Measurements from ENCODE around the gene RSBN1L.

The RSBN1L gene

DNA sequence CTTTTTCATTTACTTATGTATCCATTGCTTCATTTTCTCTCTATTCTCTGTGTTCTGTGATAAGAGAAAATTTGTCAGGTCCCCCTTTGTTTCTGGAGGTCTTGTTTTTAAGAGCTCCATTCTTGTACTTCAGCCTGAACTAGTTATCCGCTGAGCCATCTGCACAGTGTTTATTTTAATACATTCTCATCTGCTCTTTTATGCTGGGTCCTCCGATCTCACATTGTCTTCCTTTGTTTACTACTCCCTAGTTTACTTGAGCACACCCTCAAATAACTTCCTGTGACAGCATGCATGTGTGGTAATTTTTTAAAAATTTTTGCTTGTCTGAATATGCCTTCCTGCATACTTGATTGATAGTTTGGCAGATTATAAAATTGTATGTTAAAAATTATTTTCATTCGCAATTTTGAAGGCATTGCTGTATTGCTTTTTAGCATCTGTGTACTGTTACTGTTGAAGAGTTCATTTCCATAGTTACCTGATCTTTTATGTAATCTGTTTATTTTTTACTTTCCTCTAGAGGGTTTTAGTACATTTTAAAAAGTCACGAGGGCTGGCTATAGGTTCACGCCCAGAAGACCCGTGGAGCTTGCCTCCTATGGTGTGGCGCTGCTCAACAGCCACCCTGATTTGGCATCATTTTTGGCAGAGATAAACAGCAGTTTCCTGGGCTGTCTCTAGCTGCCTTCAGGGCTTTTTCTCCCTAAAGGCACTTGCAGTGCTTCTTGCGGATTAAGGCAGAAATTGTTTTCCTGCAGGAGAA lies 31.9 kb downstream of the RSBN1L start:
- H3K27ac Mint-ChIP-seq: peak overlapping the region; percentile 62
- intact Hi-C loops (cut with micrococcal nuclease): no loop called here
- H3K27me3 Mint-ChIP-seq: no peaks in the 10 kb centered on the region
- H3K36me3 Mint-ChIP-seq (ENCODE audit: low read depth): peaks cover 12% of the 10 kb centered on the region
- no peaks in the 10 kb centered on the region for H3K9me3 Mint-ChIP-seq
- H3K4me3 Mint-ChIP-seq: no peak overlapping the region
- peaks cover 62% of the 10 kb centered on the region for H3K4me1 Mint-ChIP-seq (ENCODE audit: low read depth)

DNA sequence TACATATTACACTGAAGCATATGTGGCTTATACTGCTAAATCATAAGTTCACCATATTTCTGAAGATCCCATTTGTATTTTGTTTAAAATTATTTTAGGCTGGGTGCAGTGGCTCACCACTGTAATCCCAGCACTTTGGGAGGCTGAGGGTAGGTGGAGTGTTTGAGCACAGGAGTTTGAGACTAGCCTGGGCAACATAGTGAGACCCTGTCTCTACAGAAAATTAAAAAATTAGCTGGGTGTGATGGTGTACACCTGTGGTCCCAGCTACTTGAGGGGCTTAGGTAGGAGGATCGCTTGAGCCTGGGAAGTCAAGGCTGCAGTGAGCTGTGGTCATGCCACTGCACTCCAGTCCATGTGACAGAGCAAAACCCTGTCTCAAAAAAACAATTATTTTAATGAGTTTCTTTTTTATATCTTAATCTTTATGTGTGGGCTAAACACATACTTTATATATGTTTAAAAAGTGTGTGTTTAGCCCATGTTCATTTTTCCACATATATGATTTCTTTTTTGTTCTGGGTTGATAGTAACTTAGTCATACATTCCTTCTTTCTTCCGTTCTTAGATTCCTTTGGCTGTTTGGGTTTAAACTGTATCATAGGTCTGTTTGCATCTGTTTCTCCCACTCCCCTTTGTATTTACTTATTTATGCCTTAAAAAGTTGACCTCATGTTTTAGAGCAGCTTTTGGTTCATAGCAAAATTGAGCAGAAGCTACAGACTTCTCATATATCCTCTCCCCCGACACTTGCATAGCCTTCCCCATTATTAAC lies 33.5 kb downstream of the RSBN1L start:
- Mint-ChIP-seq H3K4me3 (no peak overlapping the region), H3K4me1 (ENCODE audit: low read depth) (peaks cover 62% of the 10 kb centered on the region), H3K9me3 (no peaks in the 10 kb centered on the region), H3K36me3 (ENCODE audit: low read depth) (peaks cover 12% of the 10 kb centered on the region), H3K27me3 (no peaks in the 10 kb centered on the region), H3K27ac (peak overlapping the region; percentile 18)
- intact Hi-C loops (cut with micrococcal nuclease): no loop called here

DNA sequence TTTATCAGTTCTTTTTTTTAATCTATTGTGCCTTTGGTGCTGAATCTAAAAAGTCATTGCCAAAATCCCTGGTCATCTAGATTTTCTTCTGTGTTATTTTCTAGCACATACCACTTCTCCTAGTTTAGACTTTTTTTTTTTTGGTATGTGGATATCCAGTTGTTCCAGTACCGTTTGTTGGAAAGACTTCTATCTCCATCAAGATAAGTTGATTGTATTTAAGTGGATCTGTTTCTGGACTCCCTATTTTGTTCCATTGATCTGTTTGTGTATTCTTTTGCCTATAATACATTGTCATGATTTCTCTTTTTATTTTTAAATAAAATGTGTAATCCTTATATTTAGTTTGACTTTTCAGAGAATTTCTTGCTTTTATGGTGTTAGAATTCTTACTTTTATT lies 35.5 kb downstream of the RSBN1L start:
- intact Hi-C loops (cut with micrococcal nuclease): no loop called here
- H3K27ac Mint-ChIP-seq: no peak overlapping the region
- peaks cover 50% of the 10 kb centered on the region for H3K4me1 Mint-ChIP-seq (ENCODE audit: low read depth)
- peaks cover 14% of the 10 kb centered on the region for H3K36me3 Mint-ChIP-seq (ENCODE audit: low read depth)
- no peaks in the 10 kb centered on the region for H3K27me3 Mint-ChIP-seq
- H3K9me3 Mint-ChIP-seq: no peaks in the 10 kb centered on the region
- no peak overlapping the region for H3K4me3 Mint-ChIP-seq

- intact Hi-C loops (cut with micrococcal nuclease): no loop called here
- no peaks in the 10 kb centered on the region for H3K27me3 Mint-ChIP-seq
- H3K27ac Mint-ChIP-seq: no peak overlapping the region
- H3K4me3 Mint-ChIP-seq: no peak overlapping the region
- H3K9me3 Mint-ChIP-seq: no peaks in the 10 kb centered on the region
- H3K4me1 Mint-ChIP-seq (ENCODE audit: low read depth): peaks cover 21% of the 10 kb centered on the region
- peaks cover 42% of the 10 kb centered on the region for H3K36me3 Mint-ChIP-seq (ENCODE audit: low read depth)
Measured at GRCh38 chr7:77734659-77735421, 38.6 kb downstream of the RSBN1L start.

GRCh38 chr7:77735457-77735856 lies 39.2 kb downstream of the RSBN1L start:
- intact Hi-C loops (cut with micrococcal nuclease): no loop called here
- no peaks in the 10 kb centered on the region for H3K27me3 Mint-ChIP-seq
- no peak overlapping the region for H3K27ac Mint-ChIP-seq

GRCh38 chr7:77736991-77737390 lies 40.7 kb downstream of the RSBN1L start:
- H3K9me3 Mint-ChIP-seq: no peaks in the 10 kb centered on the region
- H3K4me3 Mint-ChIP-seq: no peak overlapping the region
- peaks cover 53% of the 10 kb centered on the region for H3K36me3 Mint-ChIP-seq (ENCODE audit: low read depth)
- H3K27me3 Mint-ChIP-seq: no peaks in the 10 kb centered on the region
- H3K27ac Mint-ChIP-seq: no peak overlapping the region
- intact Hi-C loops (cut with micrococcal nuclease): no loop called here
- H3K4me1 Mint-ChIP-seq (ENCODE audit: low read depth): peaks cover 5% of the 10 kb centered on the region

More at GRCh38 chr7:77735457-77735856, 39.2 kb downstream of the RSBN1L start:
- no peaks in the 10 kb centered on the region for H3K9me3 Mint-ChIP-seq
- H3K4me3 Mint-ChIP-seq: no peak overlapping the region
- peaks cover 15% of the 10 kb centered on the region for H3K4me1 Mint-ChIP-seq (ENCODE audit: low read depth)
- peaks cover 46% of the 10 kb centered on the region for H3K36me3 Mint-ChIP-seq (ENCODE audit: low read depth)

DNA sequence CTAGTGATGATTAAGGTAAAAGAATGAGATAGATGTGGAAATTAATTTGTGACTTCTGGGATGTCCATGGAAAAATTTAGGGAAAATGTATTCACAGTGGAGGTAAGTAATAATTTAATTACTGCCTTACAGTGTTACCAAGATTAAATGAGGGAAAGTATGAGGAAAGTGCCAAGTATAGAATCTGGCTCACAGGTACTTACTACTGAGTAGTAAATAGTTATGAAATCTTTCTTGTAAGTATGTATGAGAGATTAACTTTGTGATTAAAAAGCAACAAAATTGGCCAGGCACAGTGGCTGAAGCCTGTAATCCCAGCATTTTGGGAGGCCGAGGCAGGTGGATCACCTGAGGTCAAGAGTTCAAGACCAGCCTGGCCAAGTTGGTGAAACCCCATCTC lies 42.1 kb downstream of the RSBN1L start:
- Mint-ChIP-seq H3K36me3 (ENCODE audit: low read depth) (peaks cover 58% of the 10 kb centered on the region), H3K27ac (no peak overlapping the region), H3K9me3 (no peaks in the 10 kb centered on the region), H3K4me1 (ENCODE audit: low read depth) (peaks cover 11% of the 10 kb centered on the region), H3K4me3 (no peak overlapping the region), H3K27me3 (no peaks in the 10 kb centered on the region)
- intact Hi-C loops (cut with micrococcal nuclease): no loop called here

- H3K27ac Mint-ChIP-seq: no peak overlapping the region
- peaks cover 16% of the 10 kb centered on the region for H3K4me1 Mint-ChIP-seq (ENCODE audit: low read depth)
- no peaks in the 10 kb centered on the region for H3K27me3 Mint-ChIP-seq
- no peaks in the 10 kb centered on the region for H3K9me3 Mint-ChIP-seq
- no peak overlapping the region for H3K4me3 Mint-ChIP-seq
- H3K36me3 Mint-ChIP-seq (ENCODE audit: low read depth): peaks cover 58% of the 10 kb centered on the region
- intact Hi-C loops (cut with micrococcal nuclease): no loop called here
Measured at GRCh38 chr7:77738871-77739270, 42.6 kb downstream of the RSBN1L start.

GRCh38 chr7:77740257-77740656 lies 44.0 kb downstream of the RSBN1L start:
- peaks cover 58% of the 10 kb centered on the region for H3K36me3 Mint-ChIP-seq (ENCODE audit: low read depth)
- peaks cover 12% of the 10 kb centered on the region for H3K4me1 Mint-ChIP-seq (ENCODE audit: low read depth)
- no peaks in the 10 kb centered on the region for H3K27me3 Mint-ChIP-seq
- no peak overlapping the region for H3K4me3 Mint-ChIP-seq
- intact Hi-C loops (cut with micrococcal nuclease): no loop called here
- no peaks in the 10 kb centered on the region for H3K9me3 Mint-ChIP-seq
- no peak overlapping the region for H3K27ac Mint-ChIP-seq

DNA sequence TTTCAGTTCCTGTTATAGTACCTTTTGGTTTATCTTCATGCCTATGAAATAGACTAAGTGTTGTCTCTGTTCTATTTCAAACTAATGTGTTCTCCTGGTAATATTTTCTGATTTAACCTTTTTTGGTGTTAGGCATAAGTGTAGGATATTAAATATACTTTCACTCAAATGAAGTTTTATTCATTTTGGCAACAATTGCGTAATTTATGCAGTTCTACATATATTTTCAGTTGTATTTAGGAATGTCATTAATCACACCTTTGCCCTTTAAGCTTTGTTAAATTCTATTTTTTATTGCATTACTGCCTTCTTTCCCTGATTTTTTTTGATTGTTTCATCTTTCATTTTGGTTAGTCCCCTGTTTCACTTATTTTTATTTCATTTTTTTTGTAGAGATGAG lies 47.3 kb downstream of the RSBN1L start:
- intact Hi-C loops (cut with micrococcal nuclease): no loop called here
- no peak overlapping the region for H3K4me3 Mint-ChIP-seq
- no peak overlapping the region for H3K27ac Mint-ChIP-seq
- H3K9me3 Mint-ChIP-seq: no peaks in the 10 kb centered on the region
- peaks cover 12% of the 10 kb centered on the region for H3K4me1 Mint-ChIP-seq (ENCODE audit: low read depth)
- H3K27me3 Mint-ChIP-seq: no peaks in the 10 kb centered on the region
- peaks cover 37% of the 10 kb centered on the region for H3K36me3 Mint-ChIP-seq (ENCODE audit: low read depth)

- H3K4me1 Mint-ChIP-seq (ENCODE audit: low read depth): peaks cover 12% of the 10 kb centered on the region
- no peaks in the 10 kb centered on the region for H3K9me3 Mint-ChIP-seq
- H3K27ac Mint-ChIP-seq: no peak overlapping the region
- no peak overlapping the region for H3K4me3 Mint-ChIP-seq
- no peaks in the 10 kb centered on the region for H3K27me3 Mint-ChIP-seq
- intact Hi-C loops (cut with micrococcal nuclease): no loop called here
- peaks cover 37% of the 10 kb centered on the region for H3K36me3 Mint-ChIP-seq (ENCODE audit: low read depth)
Measured at GRCh38 chr7:77745746-77746145, 49.5 kb downstream of the RSBN1L start.

GRCh38 chr7:77746164-77746823 lies 50.0 kb downstream of the RSBN1L start:
- Mint-ChIP-seq H3K36me3 (ENCODE audit: low read depth) (peaks cover 37% of the 10 kb centered on the region), H3K9me3 (no peaks in the 10 kb centered on the region), H3K4me3 (no peak overlapping the region), H3K27ac (no peak overlapping the region), H3K27me3 (no peaks in the 10 kb centered on the region), H3K4me1 (ENCODE audit: low read depth) (peaks cover 12% of the 10 kb centered on the region)
- intact Hi-C loops (cut with micrococcal nuclease): no loop called here

DNA sequence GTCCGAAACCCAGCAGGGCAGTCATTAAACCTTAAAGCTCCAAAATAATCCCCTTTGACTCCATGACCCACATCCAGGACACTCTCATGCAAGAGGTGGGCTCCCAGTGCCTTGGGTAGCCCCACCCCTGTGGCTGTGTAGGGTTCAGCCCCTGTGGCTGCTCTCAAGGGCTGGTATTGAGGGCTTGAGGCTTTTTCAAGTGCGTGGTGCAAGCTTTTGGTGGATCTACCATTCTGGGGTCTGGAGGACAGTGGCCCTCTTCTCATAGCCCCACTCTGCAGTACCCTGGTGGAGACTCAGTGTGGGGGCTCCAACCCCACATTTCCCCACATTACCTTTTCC lies 50.5 kb downstream of the RSBN1L start:
- Mint-ChIP-seq H3K27me3 (no peaks in the 10 kb centered on the region), H3K9me3 (no peaks in the 10 kb centered on the region), H3K27ac (no peak overlapping the region), H3K4me1 (ENCODE audit: low read depth) (peaks cover 12% of the 10 kb centered on the region), H3K36me3 (ENCODE audit: low read depth) (peaks cover 35% of the 10 kb centered on the region), H3K4me3 (no peak overlapping the region)
- intact Hi-C loops (cut with micrococcal nuclease): no loop called here

- Mint-ChIP-seq H3K4me3 (no peak overlapping the region), H3K27me3 (no peaks in the 10 kb centered on the region), H3K9me3 (no peaks in the 10 kb centered on the region), H3K27ac (no peak overlapping the region), H3K36me3 (ENCODE audit: low read depth) (peaks cover 31% of the 10 kb centered on the region), H3K4me1 (ENCODE audit: low read depth) (peaks cover 14% of the 10 kb centered on the region)
- intact Hi-C loops (cut with micrococcal nuclease): no loop called here
Measured at GRCh38 chr7:77747178-77747577, 50.9 kb downstream of the RSBN1L start.
